WTC11 (cell line): ENCODE data around the gene ETNK2. TPM values are rescaled to one million over a fixed set of nuclear protein-coding genes. Genes with fewer than 3 reads are reported as not detected.

Experiments used
- ATAC-seq: fragments of 200-7000 bp; cut with Tn5 transposase; 2 replicates; pipeline ENCODE4 v1.10.0; 2021; ENCODE audit warnings: mild to moderate bottlenecking, moderate library complexity
- CTCF ChIA-PET: fragments of 300-600 bp; sonication (Branson Sonifier 250); formaldehyde crosslinking; loops from one replicate; lab custom pipeline; 2021; ENCODE audit warnings: antibody characterized with exemption; lab: Charles Lee
- POLR2A ChIA-PET: fragments of 350-600 bp; sonication (Branson Sonifier 250); formaldehyde crosslinking; loops from one replicate; lab custom pipeline; 2021; ENCODE audit warnings: antibody characterized with exemption; lab: Charles Lee
- DNase-seq: peaks from one replicate; pipeline ENCODE4 v3.0.0; 2021; ENCODE audit warnings: low spot score
- H3K27ac Mint-ChIP-seq: 2 replicates; pipeline ENCODE4 v1.8.0; 2021; ENCODE audit warnings: mixed read lengths
- H3K27me3 Mint-ChIP-seq: 2 replicates; pipeline ENCODE4 v1.8.0; 2021; ENCODE audit warnings: low read depth, mild to moderate bottlenecking, moderate library complexity, mixed read lengths
- H3K36me3 Mint-ChIP-seq: 2 replicates; pipeline ENCODE4 v1.8.0; 2021; ENCODE audit warnings: mixed read lengths
- H3K4me1 Mint-ChIP-seq: 2 replicates; pipeline ENCODE4 v1.8.0; 2022; ENCODE audit warnings: mixed read lengths
- H3K4me3 Mint-ChIP-seq: 2 replicates; pipeline ENCODE4 v1.8.0; 2021; ENCODE audit warnings: mild to moderate bottlenecking, moderate library complexity, mixed read lengths
- H3K9me3 Mint-ChIP-seq: 2 replicates; pipeline ENCODE4 v1.8.0; 2021; ENCODE audit warnings: mixed read lengths
- CBFB ChIP-seq: sonication (generic); formaldehyde crosslinking; IDR thresholded peaks from 2 replicates; pipeline ENCODE4 v1.8.1; 2022; ENCODE audit warnings: mild to moderate bottlenecking, low read depth, missing genetic modification reagents
- ERG ChIP-seq: fragments of 250-450 bp; sonication (Bioruptor Pico); IDR thresholded peaks from 2 replicates; pipeline ENCODE4 v1.8.0; 2021; ENCODE audit warnings: mild to moderate bottlenecking
- ETV6 ChIP-seq: sonication (generic); formaldehyde crosslinking; IDR thresholded peaks from 2 replicates; pipeline ENCODE4 v1.8.1; 2022; ENCODE audit warnings: mild to moderate bottlenecking, missing genetic modification reagents
- IRF1 ChIP-seq: sonication (generic); formaldehyde crosslinking; IDR thresholded peaks from 2 replicates; pipeline ENCODE4 v1.8.0; 2023; ENCODE audit warnings: missing genetic modification reagents
- MAX ChIP-seq: sonication (generic); formaldehyde crosslinking; IDR thresholded peaks from 2 replicates; pipeline ENCODE4 v1.8.0; 2022; ENCODE audit warnings: mild to moderate bottlenecking, missing genetic modification reagents
- MXD4 ChIP-seq: fragments of 250-450 bp; sonication (Bioruptor Pico); IDR thresholded peaks from 2 replicates; pipeline ENCODE4 v1.8.0; 2021; ENCODE audit warnings: mild to moderate bottlenecking, moderate library complexity, borderline replicate concordance
- NR3C1 ChIP-seq: sonication (generic); formaldehyde crosslinking; conservative IDR thresholded peaks from 2 replicates; pipeline ENCODE4 v1.8.1; 2023; ENCODE audit warnings: low read depth, mild to moderate bottlenecking, missing genetic modification reagents
- PREB ChIP-seq: sonication (generic); formaldehyde crosslinking; IDR thresholded peaks from 2 replicates; pipeline ENCODE4 v1.8.1; 2022; ENCODE audit warnings: mild to moderate bottlenecking, missing genetic modification reagents, moderate library complexity, borderline replicate concordance
- RELA ChIP-seq: sonication (generic); formaldehyde crosslinking; IDR thresholded peaks from 2 replicates; pipeline ENCODE4 v1.8.1; 2022; ENCODE audit warnings: missing genetic modification reagents, mild to moderate bottlenecking, borderline replicate concordance
- SOX15 ChIP-seq: fragments of 250-450 bp; sonication (Bioruptor Pico); IDR thresholded peaks from 2 replicates; pipeline ENCODE4 v1.9.0; 2021; ENCODE audit warnings: mild to moderate bottlenecking
- TEAD1 ChIP-seq: sonication (generic); formaldehyde crosslinking; IDR thresholded peaks from 2 replicates; pipeline ENCODE4 v1.8.0; 2022; ENCODE audit warnings: mild to moderate bottlenecking, missing genetic modification reagents
- ZNF121 ChIP-seq: sonication (generic); formaldehyde crosslinking; IDR thresholded peaks from 2 replicates; pipeline ENCODE4 v1.8.0; 2023; ENCODE audit warnings: missing genetic modification reagents
- ZNF317 ChIP-seq: sonication (generic); formaldehyde crosslinking; IDR thresholded peaks from 2 replicates; pipeline ENCODE4 v1.8.1; 2023; ENCODE audit warnings: low read depth, mild to moderate bottlenecking, moderate library complexity, missing genetic modification reagents, borderline replicate concordance
- ZNF512 ChIP-seq: sonication (generic); formaldehyde crosslinking; IDR thresholded peaks from 2 replicates; pipeline ENCODE4 v1.8.1; 2022; ENCODE audit warnings: missing genetic modification reagents, borderline replicate concordance
- total RNA-seq: library from RNA; stranded (reverse); gene quantifications from 3 replicates; pipeline ENCODE4 v1.2.3, GENCODE V29; 2021

The ETNK2 gene
- total RNA-seq, 1 experiment from 2014 or later: 19.7 TPM

- Mint-ChIP-seq H3K27ac (no peak overlapping the region), H3K9me3 (no peaks in the 10 kb centered on the region), H3K36me3 (no peaks in the 10 kb centered on the region)
- no peak for ATAC-seq
- POLR2A ChIA-PET: no interaction called here
- TF ChIP-seq PREB (CRISPR knock-in tag) (no peak), MAX (no peak), ZNF317 (no peak)
- TF ChIP-seq, all 79 proteins: peak for 0
- DNase-seq: no peak
- CTCF ChIA-PET: interaction anchor here (0.8 to 1.8 kb wide), 3 partner anchors 9 to 245 kb away, joined by 4 to 9 read pairs (median 6); no protein-coding TSS in a partner anchor
- peaks cover 29% of the 10 kb centered on the region for H3K27me3 Mint-ChIP-seq
- H3K4me1 Mint-ChIP-seq: peaks cover 20% of the 10 kb centered on the region
- no peak overlapping the region for H3K4me3 Mint-ChIP-seq
Observed at GRCh38 chr1:204153667-204154066, 1.8 kb upstream of the ETNK2 start.

- no peaks in the 10 kb centered on the region for H3K36me3 Mint-ChIP-seq
- ChIA-PET POLR2A (interaction anchor here (1.3 to 1.4 kb wide), 2 partner anchors 10 to 16 kb away, joined by 3 to 4 read pairs; no protein-coding TSS in a partner anchor), CTCF (interaction anchor here (0.6 to 3.1 kb wide), 15 partner anchors 10 to 648 kb away, joined by 3 to 29 read pairs (median 5); partner anchors contain the start of gene GOLT1A)
- no peak for TF ChIP-seq MXD4 (CRISPR knock-in tag)
- no peak for TF ChIP-seq ERG (CRISPR knock-in tag)
- 0 out of 2 replicates have a peak, but pooled peaks have one; percentile 17 for TF ChIP-seq NR3C1 (CRISPR knock-in tag)
- no peak for TF ChIP-seq TEAD1 (CRISPR knock-in tag)
- TF ChIP-seq RELA: 0 out of 2 replicates have a peak, but pooled peaks have one; percentile 26
- no peak overlapping the region for H3K27ac Mint-ChIP-seq
- H3K4me1 Mint-ChIP-seq: peaks cover 32% of the 10 kb centered on the region
- no peaks in the 10 kb centered on the region for H3K9me3 Mint-ChIP-seq
- peaks cover 29% of the 10 kb centered on the region for H3K27me3 Mint-ChIP-seq
- ATAC-seq (peak; percentile 5), DNase-seq (no peak)
- peak overlapping the region; percentile 70 for H3K4me3 Mint-ChIP-seq
Observed at GRCh38 chr1:204152310-204153044, 633 bp upstream of the ETNK2 start.

GRCh38 chr1:204150702-204151551 lies 917 bp downstream of the ETNK2 start:
- TF ChIP-seq ERG (CRISPR knock-in tag) (no peak), ZNF121 (CRISPR knock-in tag) (no peak), CBFB (CRISPR knock-in tag) (no peak), IRF1 (CRISPR knock-in tag) (0 out of 2 replicates have a peak, but pooled peaks have one; percentile 23), ETV6 (CRISPR knock-in tag) (no peak), PREB (CRISPR knock-in tag) (no peak), SOX15 (CRISPR knock-in tag) (no peak), ZNF512 (CRISPR knock-in tag) (no peak)

More at GRCh38 chr1:204150702-204151551, 917 bp downstream of the ETNK2 start:
- ChIA-PET POLR2A (interaction anchor here (0.6 to 1.8 kb wide), 6 partner anchors 12 to 510 kb away, joined by 3 to 5 read pairs (median 4); no protein-coding TSS in a partner anchor), CTCF (interaction anchor here (0.6 to 3.1 kb wide), 14 partner anchors 9 to 290 kb away, joined by 3 to 29 read pairs (median 7); partner anchors contain the start of gene GOLT1A)
- Mint-ChIP-seq H3K9me3 (no peaks in the 10 kb centered on the region), H3K27ac (no peak overlapping the region), H3K4me1 (peaks cover 45% of the 10 kb centered on the region), H3K4me3 (peak overlapping the region; percentile 73), H3K36me3 (no peaks in the 10 kb centered on the region), H3K27me3 (peaks cover 29% of the 10 kb centered on the region)
- peak; percentile 2; the same call in 1 of the 2 replicates for ATAC-seq
- DNase-seq: peak; percentile 43
